ENCODE data around the gene RSL1D1. TPM values are rescaled to one million over a fixed set of nuclear protein-coding genes. Genes with fewer than 3 reads are reported as not detected.

RSL1D1 gene
- total and polyA plus RNA-seq, 2 of the 8 experiments (the other 6 are each of a cell fraction or from before 2014, with no cell fraction given), result 41.3 to 292 TPM

GRCh38 chr16:11835309-11835708, 16.0 kb downstream of the RSL1D1 start (continued):
- TF ChIP-seq SAP30 (IDR thresholded peaks at IDR 0.05; ENCODE audit: insufficient read depth, insufficient replicate concordance, low read length) (no peak), TAF7 (optimal IDR thresholded peaks at IDR 0.05; ENCODE audit: borderline replicate concordance, low read depth, low read length) (no peak), SIN3A (conservative IDR thresholded peaks at IDR 0.05 in 1 of 2, IDR thresholded peaks at IDR 0.05 in 1 of 2; ENCODE audit: low read depth in 1 of 2, low read length in 2 of 2) (no peak), PHF8 (conservative IDR thresholded peaks at IDR 0.05; ENCODE audit: low read depth, low read length) (no peak)

Measured in H1 (cell line).